Dedifferentiated amniotic fluid mesenchymal stem cell (primary cell): ENCODE measurements around the gene CRYBB2.
"Not testable (repeated sequence)": the region's sequence is repeated elsewhere in the genome, so short reads cannot be mapped to it uniquely, and the experiment has no call there.

Experiments
- DNase-seq: peaks from one replicate; pipeline ENCODE4 v3.0.0-alpha.2; 2016; ENCODE audit errors: extremely low spot score

The CRYBB2 gene

GRCh38 chr22:25199731-25200520, 19.5 kb upstream of the CRYBB2 start, which contains the start of gene CRYBB3:
TSS of gene CRYBB3 (plus strand) at chr22:25199858. CDS start at chr22:25201397, 1,539 bp downstream.
- no peak for DNase-seq

GRCh38 chr22:25200967-25201366, 18.5 kb upstream of the CRYBB2 start:
- no peak for DNase-seq

- no peak for DNase-seq
Measured at GRCh38 chr22:25201557-25202273, 17.7 kb upstream of the CRYBB2 start.

GRCh38 chr22:25202290-25202921, 17.0 kb upstream of the CRYBB2 start:
- peak; percentile 50 for DNase-seq

- no peak for DNase-seq
Measured at GRCh38 chr22:25203082-25203481, 16.4 kb upstream of the CRYBB2 start.

- DNase-seq = not testable (repeated sequence)
Measured at GRCh38 chr22:25204547-25204946, 14.9 kb upstream of the CRYBB2 start.

- no peak for DNase-seq
Measured at GRCh38 chr22:25205847-25206246, 13.6 kb upstream of the CRYBB2 start.

- DNase-seq = no peak
Measured at GRCh38 chr22:25206998-25207397, 12.4 kb upstream of the CRYBB2 start.

- no peak for DNase-seq
Measured at GRCh38 chr22:25207553-25208157, 11.8 kb upstream of the CRYBB2 start.

- DNase-seq = no peak
Measured at GRCh38 chr22:25208328-25208727, 11.1 kb upstream of the CRYBB2 start.

GRCh38 chr22:25208743-25209505, 10.5 kb upstream of the CRYBB2 start:
- no peak for DNase-seq

GRCh38 chr22:25210793-25211192, 8.6 kb upstream of the CRYBB2 start:
- DNase-seq = no peak

- no peak for DNase-seq
Measured at GRCh38 chr22:25212337-25212736, 7.1 kb upstream of the CRYBB2 start.

- no peak for DNase-seq
Measured at GRCh38 chr22:25213221-25213620, 6.2 kb upstream of the CRYBB2 start.

- no peak for DNase-seq
Measured at GRCh38 chr22:25216230-25216629, 3.2 kb upstream of the CRYBB2 start.

- no peak for DNase-seq
Measured at GRCh38 chr22:25219948-25220442, 556 bp downstream of the CRYBB2 start.

- DNase-seq = no peak
Measured at GRCh38 chr22:25221790-25222189, 2.4 kb downstream of the CRYBB2 start.

GRCh38 chr22:25223269-25223850, 3.9 kb downstream of the CRYBB2 start:
- DNase-seq = no peak

- DNase-seq = no peak
Measured at GRCh38 chr22:25228822-25229221, 9.4 kb downstream of the CRYBB2 start.

- not testable (repeated sequence) for DNase-seq
Measured at GRCh38 chr22:25230760-25231159, 11.3 kb downstream of the CRYBB2 start.

GRCh38 chr22:25232301-25232700, 12.9 kb downstream of the CRYBB2 start:
- DNase-seq = no peak
